AG04450 (cell line): ENCODE measurements around the gene COL21A1. TPM values are rescaled to one million over a fixed set of nuclear protein-coding genes. Genes with fewer than 3 reads are reported as not detected.

ENCODE experiments used
- CTCF ChIA-PET: fragments of 300-600, 350-600 bp; formaldehyde crosslinking; extraction: SDS; loops from one replicate; lab custom pipeline; 2022; ENCODE audit warnings: antibody characterized with exemption, inconsistent platforms; lab: Charles Lee
- POLR2A ChIA-PET: fragments of 350-600 bp; formaldehyde crosslinking; extraction: SDS; loops from one replicate; lab custom pipeline; 2021; ENCODE audit warnings: antibody characterized with exemption, inconsistent platforms; lab: Yijun Ruan, JAX
- DNase-seq: peaks from one replicate; pipeline ENCODE4 v3.0.0-alpha.2; 2011; ENCODE audit warnings: low read depth, low spot score
- H3K27ac ChIP-seq: one replicate; pipeline ENCODE4 v1.5.1; 2012; ENCODE audit warnings: low read depth, low read length, control low read depth
- H3K27me3 ChIP-seq: one replicate; pipeline ENCODE4 v1.6.0; 2012; ENCODE audit warnings: low read length; ENCODE audit not compliant: control insufficient read depth, insufficient read depth
- H3K4me3 ChIP-seq: 2 replicates; pipeline ENCODE4 v1.5.1; 2011; ENCODE audit warnings: mild to moderate bottlenecking, low read depth, low read length, control low read depth
- H3K9me3 ChIP-seq: 2 replicates; pipeline ENCODE4 v1.5.1; 2012; ENCODE audit warnings: low read length; ENCODE audit not compliant: control insufficient read depth, insufficient read depth
- CTCF ChIP-seq: IDR thresholded peaks from 2 replicates; pipeline ENCODE4 v1.5.1; 2011; ENCODE audit warnings: low read depth, low read length, control low read depth, inconsistent platforms
- polyA plus RNA-seq: library from polyadenylated mRNA; depleted of rRNA; stranded (reverse); fragments of >200 nt; gene quantifications from 2 replicates; pipeline ENCODE4 v1.2.3, GENCODE V29; 2011

COL21A1 gene
- polyA plus RNA-seq, 1 experiment = 0.40 TPM

DNA sequence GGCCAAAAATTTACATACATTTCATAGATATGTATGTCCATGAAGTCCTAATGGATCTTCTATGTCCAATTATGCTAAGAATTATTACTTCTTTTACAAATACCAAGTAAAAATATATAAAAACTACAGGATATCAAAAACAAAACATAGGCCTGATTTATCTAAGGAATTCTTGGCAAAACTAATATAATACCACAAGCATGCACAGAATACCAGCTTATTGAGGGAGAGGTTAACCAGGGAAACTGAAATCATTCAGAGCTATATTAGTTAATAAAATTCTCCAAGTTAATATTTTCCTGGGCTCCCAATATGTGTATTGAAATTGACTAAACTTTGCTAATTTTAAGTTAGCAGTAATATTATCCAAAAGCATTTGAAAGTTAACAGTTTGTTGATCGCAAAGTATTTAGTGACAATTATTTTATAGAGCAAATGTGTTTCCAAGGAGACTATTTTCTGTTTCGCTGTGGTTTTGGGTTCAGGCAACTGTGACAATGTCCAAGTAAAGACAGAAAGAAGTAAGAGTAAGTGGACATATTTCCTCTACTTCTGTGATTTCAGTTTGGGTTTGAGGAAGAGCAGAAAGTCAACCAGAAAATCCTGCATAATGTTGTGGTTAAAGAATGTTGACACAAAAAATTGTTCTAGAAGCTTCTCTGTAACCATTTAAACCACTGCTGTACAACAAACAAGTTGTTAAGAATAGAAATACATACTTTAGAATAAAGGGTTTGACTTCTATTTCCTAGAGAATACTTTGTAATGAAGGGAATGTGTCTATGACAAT, 167.4 kb downstream of the COL21A1 start:
- H3K27ac ChIP-seq = no peak overlapping the region
- no peak overlapping the region for H3K4me3 ChIP-seq
- no peaks in the 10 kb centered on the region for H3K27me3 ChIP-seq
- CTCF ChIA-PET = interaction anchor here (1.0 kb wide), 1 partner anchor 213 kb away, joined by 3 read pairs; no protein-coding TSS in a partner anchor
- no peak for DNase-seq
- no peaks in the 10 kb centered on the region for H3K9me3 ChIP-seq
- POLR2A ChIA-PET = no interaction called here
- no peak for TF ChIP-seq CTCF

GRCh38 chr6:56076033-56076432, 171.3 kb downstream of the COL21A1 start:
- no peak for DNase-seq
- ChIA-PET CTCF (no interaction called here), POLR2A (no interaction called here)
- H3K27me3 ChIP-seq = no peaks in the 10 kb centered on the region
- no peak for TF ChIP-seq CTCF
- H3K27ac ChIP-seq = no peak overlapping the region
- H3K9me3 ChIP-seq = no peaks in the 10 kb centered on the region
- no peak overlapping the region for H3K4me3 ChIP-seq

DNA sequence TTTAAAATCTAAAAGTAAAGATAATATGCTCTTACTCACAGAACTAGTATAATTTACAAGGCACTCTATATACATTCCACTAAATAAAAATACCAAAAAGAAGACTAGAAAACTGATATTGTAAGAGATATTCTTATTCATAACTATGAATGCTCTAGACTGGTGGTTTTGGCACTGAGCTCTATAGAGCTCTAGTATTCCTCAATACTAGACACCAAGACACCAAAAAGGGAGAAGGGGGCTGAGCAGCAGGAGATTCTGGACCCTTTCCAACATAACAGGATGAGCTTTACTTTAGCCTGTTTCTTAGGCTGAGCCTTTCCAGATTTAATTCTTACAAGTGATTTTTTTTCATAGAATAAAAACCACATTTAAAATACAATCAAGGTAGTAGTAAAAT, 173.6 kb downstream of the COL21A1 start:
- no peak for DNase-seq
- Histone ChIP-seq H3K27ac (no peak overlapping the region), H3K27me3 (no peaks in the 10 kb centered on the region), H3K4me3 (no peak overlapping the region), H3K9me3 (no peaks in the 10 kb centered on the region)
- ChIA-PET CTCF (no interaction called here), POLR2A (no interaction called here)
- no peak for TF ChIP-seq CTCF

GRCh38 chr6:56073315-56073714, 174.1 kb downstream of the COL21A1 start:
- H3K27ac ChIP-seq = no peak overlapping the region
- H3K9me3 ChIP-seq = no peaks in the 10 kb centered on the region
- DNase-seq = no peak
- no peaks in the 10 kb centered on the region for H3K27me3 ChIP-seq
- TF ChIP-seq CTCF = no peak
- CTCF ChIA-PET = no interaction called here
- POLR2A ChIA-PET = no interaction called here
- H3K4me3 ChIP-seq = no peak overlapping the region

GRCh38 chr6:56072856-56073255, 174.5 kb downstream of the COL21A1 start:
- ChIA-PET POLR2A (no interaction called here), CTCF (no interaction called here)
- Histone ChIP-seq H3K27ac (no peak overlapping the region), H3K27me3 (no peaks in the 10 kb centered on the region), H3K9me3 (no peaks in the 10 kb centered on the region), H3K4me3 (no peak overlapping the region)
- TF ChIP-seq CTCF = no peak
- no peak for DNase-seq
